ENCODE data around the gene SCAMP5. TPM values are rescaled to one million over a fixed set of nuclear protein-coding genes. Genes with fewer than 3 reads are reported as not detected.
A peak's percentile ranks its signal among the peaks of the same experiment; 100 is the strongest.

Gene SCAMP5
- polyA plus RNA-seq, 2 of the 4 experiments (the other 2 are of a cell fraction): 10.5 to 16.2 TPM

GRCh38 chr15:75008629-75009326 lies 13.4 kb downstream of the SCAMP5 start:
- ChIA-PET POLR2A (interaction anchor here (1.0 kb wide), 1 partner anchor 52 kb away, joined by 3 read pairs; the partner anchor contains the start of gene RPP25), CTCF (interaction anchor here (0.5 to 1.0 kb wide), 3 partner anchors 19 to 231 kb away, joined by 3 read pairs; no protein-coding TSS in a partner anchor)
- Histone ChIP-seq H3K27ac (no peak overlapping the region), H3K4me3 (no peak overlapping the region), H3K9me3 (no peaks in the 10 kb centered on the region), H3K4me2 (no peak overlapping the region), H3K4me1 (no peaks in the 10 kb centered on the region)
- no peak for ATAC-seq
- no peak for DNase-seq (ENCODE audit: low read depth in 1 of 2, low spot score in 1 of 2)
- no peak for TF ChIP-seq HOXB13 (CRISPR knock-in tag; IDR thresholded peaks at IDR 0.05; ENCODE audit: low read depth)
- no peak for TF ChIP-seq FOSL2 (IDR thresholded peaks at IDR 0.05)
- TF ChIP-seq FOSL2 (CRISPR knock-in tag; IDR thresholded peaks at IDR 0.05): peak; percentile 20; the same call in 1 of the 2 replicates
- no peak for TF ChIP-seq BHLHE40 (IDR thresholded peaks at IDR 0.05; ENCODE audit: low read depth, low read length)
- TF ChIP-seq CHD4 (IDR thresholded peaks at IDR 0.05; ENCODE audit: borderline replicate concordance): no peak
- 61% methylated on average over 6 of the region's 6 CpGs for WGBS (ENCODE audit: missing lambda C conversion rate)
- no peak for FAIRE-seq

DNA sequence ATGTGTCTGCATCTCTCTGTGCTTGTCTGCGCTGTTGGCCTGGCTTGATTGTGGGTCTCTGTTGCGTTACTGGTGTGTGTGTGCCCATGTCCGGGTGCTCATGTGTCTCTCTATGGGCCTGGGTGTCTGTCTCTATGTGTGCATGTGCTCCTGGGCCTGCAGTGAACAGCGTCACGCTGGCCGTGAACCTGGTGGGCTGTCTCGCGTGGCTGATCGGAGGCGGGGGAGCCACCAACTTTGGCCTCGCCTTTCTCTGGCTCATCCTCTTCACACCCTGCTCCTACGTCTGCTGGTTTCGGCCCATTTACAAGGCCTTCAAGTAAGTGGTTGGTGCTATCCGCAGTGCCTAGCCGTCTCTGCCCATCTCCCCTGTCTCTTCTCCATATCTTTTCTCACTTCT lies 21.1 kb downstream of the SCAMP5 start:
- no peak for FAIRE-seq
- CTCF ChIA-PET: interaction anchor here (1.0 to 2.6 kb wide), 2 partner anchors 10 to 59 kb away, joined by 3 to 8 read pairs; partner anchors contain the start of gene RPP25
- 91% methylated on average over 15 of the region's 15 CpGs for WGBS (ENCODE audit: missing lambda C conversion rate)
- Histone ChIP-seq H3K4me1 (no peaks in the 10 kb centered on the region), H3K4me2 (no peak overlapping the region), H3K9me3 (no peaks in the 10 kb centered on the region), H3K4me3 (no peak overlapping the region), H3K27ac (no peak overlapping the region)
- POLR2A ChIA-PET: no interaction called here
- no peak for DNase-seq (ENCODE audit: low read depth in 1 of 2, low spot score in 1 of 2)
- ATAC-seq: no peak
- TF ChIP-seq BCL3 (IDR thresholded peaks at IDR 0.05): no peak
- TF ChIP-seq MYC (IDR thresholded peaks at IDR 0.05; ENCODE audit: borderline replicate concordance, low read length): no peak
- no peak for TF ChIP-seq RARB (CRISPR knock-in tag; IDR thresholded peaks at IDR 0.05)
- TF ChIP-seq NR3C1 (IDR thresholded peaks at IDR 0.05): no peak
- no peak for TF ChIP-seq HEYL (CRISPR knock-in tag; IDR thresholded peaks at IDR 0.05)
- TF ChIP-seq, protein P1, sequence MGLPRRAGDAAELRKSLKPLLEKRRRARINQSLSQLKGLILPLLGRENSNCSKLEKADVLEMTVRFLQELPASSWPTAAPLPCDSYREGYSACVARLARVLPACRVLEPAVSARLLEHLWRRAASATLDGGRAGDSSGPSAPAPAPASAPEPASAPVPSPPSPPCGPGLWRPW (IDR thresholded peaks at IDR 0.05): no peak
- TF ChIP-seq JUN (IDR thresholded peaks at IDR 0.05): no peak
- TF ChIP-seq NPAS2 (CRISPR knock-in tag; IDR thresholded peaks at IDR 0.05; ENCODE audit: borderline replicate concordance): no peak
- TF ChIP-seq BHLHE40 (IDR thresholded peaks at IDR 0.05; ENCODE audit: low read depth, low read length): no peak
- TF ChIP-seq FOXS1 (CRISPR knock-in tag; IDR thresholded peaks at IDR 0.05): no peak
- no peak for TF ChIP-seq RFX5 (IDR thresholded peaks at IDR 0.05)
- no peak for TF ChIP-seq CHD2 (IDR thresholded peaks at IDR 0.05; ENCODE audit: low read length, partially characterized antibody)
- no peak for TF ChIP-seq ESRRA (IDR thresholded peaks at IDR 0.05; ENCODE audit: borderline replicate concordance, low read length)
- TF ChIP-seq CBX2 (IDR thresholded peaks at IDR 0.05; ENCODE audit: borderline replicate concordance, low read depth): no peak
- no peak for TF ChIP-seq SREBF2 (IDR thresholded peaks at IDR 0.05)
- TF ChIP-seq RNF2 (IDR thresholded peaks at IDR 0.05; ENCODE audit: borderline replicate concordance, low read depth): no peak
- TF ChIP-seq HOXA7 (CRISPR knock-in tag; IDR thresholded peaks at IDR 0.05): no peak
- TF ChIP-seq ZC3H11A (IDR thresholded peaks at IDR 0.05): no peak
- TF ChIP-seq TFCP2L1 (CRISPR knock-in tag; IDR thresholded peaks at IDR 0.05): no peak
- no peak for TF ChIP-seq ZNF302 (CRISPR knock-in tag; IDR thresholded peaks at IDR 0.05)

- H3K4me3 ChIP-seq: no peak overlapping the region
- peaks cover 4% of the 10 kb centered on the region; the same call in 1 of the 3 replicates for H3K4me1 ChIP-seq
- TF ChIP-seq JUNB (IDR thresholded peaks at IDR 0.05) (no peak), USF2 (IDR thresholded peaks at IDR 0.05) (no peak), HMGXB4 (CRISPR knock-in tag; IDR thresholded peaks at IDR 0.05; ENCODE audit: borderline replicate concordance) (no peak), HOXB5 (CRISPR knock-in tag; IDR thresholded peaks at IDR 0.05) (no peak), RNF2 (IDR thresholded peaks at IDR 0.05; ENCODE audit: borderline replicate concordance, low read depth) (no peak), HOXA7 (CRISPR knock-in tag; IDR thresholded peaks at IDR 0.05) (no peak)
- TF ChIP-seq, protein P2, sequence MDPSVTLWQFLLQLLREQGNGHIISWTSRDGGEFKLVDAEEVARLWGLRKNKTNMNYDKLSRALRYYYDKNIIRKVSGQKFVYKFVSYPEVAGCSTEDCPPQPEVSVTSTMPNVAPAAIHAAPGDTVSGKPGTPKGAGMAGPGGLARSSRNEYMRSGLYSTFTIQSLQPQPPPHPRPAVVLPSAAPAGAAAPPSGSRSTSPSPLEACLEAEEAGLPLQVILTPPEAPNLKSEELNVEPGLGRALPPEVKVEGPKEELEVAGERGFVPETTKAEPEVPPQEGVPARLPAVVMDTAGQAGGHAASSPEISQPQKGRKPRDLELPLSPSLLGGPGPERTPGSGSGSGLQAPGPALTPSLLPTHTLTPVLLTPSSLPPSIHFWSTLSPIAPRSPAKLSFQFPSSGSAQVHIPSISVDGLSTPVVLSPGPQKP (IDR thresholded peaks at IDR 0.05; ENCODE audit: low read depth, low read length): no peak
- ChIA-PET CTCF (interaction anchor here (0.6 to 5.1 kb wide), 3 partner anchors 8 to 19 kb away, joined by 3 to 21 read pairs (median 5); no protein-coding TSS in a partner anchor), POLR2A (no interaction called here)
- ATAC-seq (no peak), FAIRE-seq (no peak), DNase-seq (ENCODE audit: low read depth in 1 of 2, low spot score in 1 of 2) (no peak)
- 89% methylated on average over 3 of the region's 3 CpGs for WGBS (ENCODE audit: missing lambda C conversion rate)
- H3K27ac ChIP-seq: no peak overlapping the region
- no peaks in the 10 kb centered on the region for H3K9me3 ChIP-seq
- no peak overlapping the region for H3K4me2 ChIP-seq
These were observed 24.6 kb downstream of the SCAMP5 start for GRCh38 chr15:75019916-75020315.

Data from A549 (cell line).